Measurements from ENCODE around the gene HDAC9.
A peak's percentile ranks its signal among the peaks of the same experiment; 100 is the strongest.

HDAC9 gene

GRCh38 chr7:18558910-18559309 lies 63.4 kb downstream of the HDAC9 start:
- no peak for DNase-seq

- no peak for DNase-seq
Observed at GRCh38 chr7:18559756-18560155, 64.2 kb downstream of the HDAC9 start.

- no peak for DNase-seq
Observed at GRCh38 chr7:18564779-18565178, 69.2 kb downstream of the HDAC9 start.

- no peak for DNase-seq
Observed at GRCh38 chr7:18565337-18565736, 69.8 kb downstream of the HDAC9 start.

- no peak for DNase-seq
Observed at GRCh38 chr7:18566205-18566604, 70.7 kb downstream of the HDAC9 start.

GRCh38 chr7:18566829-18567228 lies 71.3 kb downstream of the HDAC9 start:
- DNase-seq: no peak

GRCh38 chr7:18570441-18570840 lies 74.9 kb downstream of the HDAC9 start:
- DNase-seq: no peak

- DNase-seq: no peak
Observed at GRCh38 chr7:18570890-18571478, 75.4 kb downstream of the HDAC9 start.

GRCh38 chr7:18572154-18572553 lies 76.6 kb downstream of the HDAC9 start:
- no peak for DNase-seq

- DNase-seq: no peak
Observed at GRCh38 chr7:18572885-18573284, 77.3 kb downstream of the HDAC9 start.

GRCh38 chr7:18573410-18574234 lies 78.1 kb downstream of the HDAC9 start:
- no peak for DNase-seq

- DNase-seq: no peak
Observed at GRCh38 chr7:18574235-18574540, 78.6 kb downstream of the HDAC9 start.

- DNase-seq: no peak
Observed at GRCh38 chr7:18574676-18575075, 79.1 kb downstream of the HDAC9 start.

GRCh38 chr7:18575622-18576572 lies 80.3 kb downstream of the HDAC9 start:
- no peak for DNase-seq

GRCh38 chr7:18577096-18577771 lies 81.7 kb downstream of the HDAC9 start:
- no peak for DNase-seq

- no peak for DNase-seq
Observed at GRCh38 chr7:18579698-18580097, 84.1 kb downstream of the HDAC9 start.

- no peak for DNase-seq
Observed at GRCh38 chr7:18580950-18581349, 85.4 kb downstream of the HDAC9 start.

- no peak for DNase-seq
Observed at GRCh38 chr7:18583305-18583704, 87.8 kb downstream of the HDAC9 start.

GRCh38 chr7:18590241-18590640 lies 94.7 kb downstream of the HDAC9 start:
- DNase-seq: peak; percentile 23

GRCh38 chr7:18590744-18591340 lies 95.3 kb downstream of the HDAC9 start:
- no peak for DNase-seq

- no peak for DNase-seq
Observed at GRCh38 chr7:18593602-18594279, 98.2 kb downstream of the HDAC9 start.

GRCh38 chr7:18597754-18598153 lies 102.2 kb downstream of the HDAC9 start:
- DNase-seq: no peak

Measured in SIG-M5 (cell line).